Ecto neural progenitor cell (in vitro differentiated cells): ENCODE results near the gene RERE.
A peak's percentile ranks its signal among the peaks of the same experiment; 100 is the strongest.

Experiments used
- DNase-seq: peaks from one replicate; pipeline ENCODE4 v3.0.0-alpha.2; 2018; ENCODE audit warnings: low spot score

RERE gene

GRCh38 chr1:8423692-8424538 lies 393.5 kb downstream of the RERE start:
- peak; percentile 85 for DNase-seq

- DNase-seq, result no peak
Observed at GRCh38 chr1:8423269-8423691, 394.2 kb downstream of the RERE start.

DNA sequence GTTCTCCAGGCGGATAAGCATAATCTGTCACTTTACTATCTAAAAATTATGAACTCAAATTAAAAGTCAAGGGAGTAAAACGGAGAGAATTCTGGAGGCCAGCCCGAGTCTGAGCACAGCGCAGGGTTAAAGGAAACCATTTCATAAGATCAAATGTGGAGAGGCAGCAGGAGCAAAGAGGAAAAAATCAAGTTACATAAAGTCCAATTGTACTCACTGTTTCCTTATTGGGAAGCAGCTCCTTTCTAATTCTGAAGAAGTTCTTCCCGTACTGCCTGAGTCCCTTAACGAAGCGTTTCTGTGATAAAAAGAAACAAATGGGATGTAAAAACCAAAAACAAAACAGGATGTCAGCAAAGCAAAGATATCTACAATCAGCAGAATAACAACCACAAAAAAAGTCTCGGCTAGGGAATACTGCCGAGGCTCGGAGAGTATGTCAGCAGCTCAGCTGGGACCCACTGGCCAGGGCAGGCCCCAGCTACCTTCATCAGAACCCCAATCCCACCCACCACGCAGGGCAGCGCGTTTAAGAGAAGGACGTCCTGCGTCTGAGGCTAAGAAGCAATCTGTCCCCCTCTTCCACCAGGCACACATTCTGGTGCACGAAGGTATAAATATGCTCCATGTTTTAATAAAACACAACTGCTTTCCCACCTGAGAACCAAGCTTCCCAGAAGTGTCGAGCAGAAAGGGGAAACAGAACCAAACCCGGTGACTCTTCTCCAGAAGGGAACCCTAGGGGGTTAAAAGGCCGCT lies 394.8 kb downstream of the RERE start:
- peak; percentile 59 for DNase-seq

GRCh38 chr1:8421721-8422120 lies 395.7 kb downstream of the RERE start:
- no peak for DNase-seq

- no peak for DNase-seq
Observed at GRCh38 chr1:8420318-8420717, 397.1 kb downstream of the RERE start.

DNA sequence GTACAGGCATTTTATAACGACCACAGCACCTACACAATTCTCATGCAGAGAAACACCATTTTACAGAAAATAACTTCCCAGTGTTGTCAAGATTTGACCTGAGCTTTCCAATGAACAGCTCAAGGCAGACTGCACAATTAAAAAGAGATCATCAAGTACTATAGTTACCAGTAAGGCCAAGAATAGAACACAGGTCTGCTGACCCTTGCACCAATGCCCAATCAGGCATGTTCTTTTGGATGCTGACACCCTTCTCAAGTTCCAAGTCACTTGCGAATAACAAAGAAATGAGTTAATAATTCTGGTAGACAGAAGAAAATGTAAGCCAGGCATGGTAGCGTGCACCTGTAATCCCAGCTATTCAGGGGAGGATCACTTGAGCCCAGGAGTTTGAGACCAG lies 397.6 kb downstream of the RERE start:
- no peak for DNase-seq

- no peak for DNase-seq
Observed at GRCh38 chr1:8419172-8419571, 398.3 kb downstream of the RERE start.

DNA sequence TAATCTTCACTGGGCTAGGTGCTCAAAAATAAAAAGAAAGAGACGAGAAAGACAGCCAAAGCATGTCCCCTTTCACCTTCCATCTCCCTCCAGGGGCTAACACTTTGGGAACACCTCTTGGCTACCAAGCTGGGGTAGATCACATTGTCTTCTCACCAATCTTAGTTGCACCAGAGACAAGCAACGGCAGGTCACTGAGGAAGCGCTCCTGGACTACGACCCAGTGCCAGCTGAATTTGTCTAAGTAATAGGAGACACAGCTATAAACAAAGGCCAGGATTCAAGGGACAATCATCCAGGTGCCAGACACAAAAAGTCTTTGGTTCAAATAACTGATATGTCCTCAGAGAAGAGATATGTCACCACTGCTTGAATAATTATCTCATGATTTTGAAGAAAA lies 399.1 kb downstream of the RERE start:
- DNase-seq, result no peak

DNA sequence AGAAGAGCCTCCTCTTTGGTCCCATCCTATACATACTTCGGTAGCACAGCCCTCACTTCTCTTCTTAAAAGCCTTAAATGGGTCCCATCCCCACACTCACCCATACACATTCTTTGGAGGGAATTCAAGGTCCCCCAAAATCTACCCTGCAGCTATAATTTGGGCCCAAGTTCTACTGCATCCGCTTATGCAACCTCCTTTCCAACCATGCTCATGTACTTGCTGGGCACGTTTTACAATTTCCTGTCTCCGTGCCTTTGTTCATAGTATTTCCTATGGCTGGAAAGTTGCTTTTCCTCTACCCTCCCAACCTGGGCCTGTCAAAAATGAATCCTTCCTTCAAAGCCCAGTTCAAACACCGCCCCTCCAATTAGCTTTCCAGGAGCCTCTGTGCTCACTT lies 399.8 kb downstream of the RERE start:
- DNase-seq, result no peak

DNA sequence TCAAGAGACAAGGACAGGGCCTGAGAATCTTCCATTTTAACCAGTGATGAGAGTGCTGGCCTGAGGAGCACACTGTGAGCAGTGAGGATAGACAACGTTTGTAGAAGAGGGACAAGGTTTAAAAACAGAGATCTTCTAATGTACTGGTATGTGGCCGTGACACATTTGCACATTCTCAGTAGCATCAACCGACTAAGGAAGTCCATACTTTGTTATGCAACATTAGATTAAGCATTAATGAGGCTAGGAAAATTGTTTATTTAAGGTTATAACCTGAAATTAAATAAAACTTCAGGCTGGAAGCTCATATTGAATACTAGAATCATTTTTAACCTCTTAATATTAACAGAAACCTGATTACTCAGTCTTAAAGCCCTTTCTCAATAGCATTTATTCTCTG lies 400.6 kb downstream of the RERE start:
- no peak for DNase-seq

DNA sequence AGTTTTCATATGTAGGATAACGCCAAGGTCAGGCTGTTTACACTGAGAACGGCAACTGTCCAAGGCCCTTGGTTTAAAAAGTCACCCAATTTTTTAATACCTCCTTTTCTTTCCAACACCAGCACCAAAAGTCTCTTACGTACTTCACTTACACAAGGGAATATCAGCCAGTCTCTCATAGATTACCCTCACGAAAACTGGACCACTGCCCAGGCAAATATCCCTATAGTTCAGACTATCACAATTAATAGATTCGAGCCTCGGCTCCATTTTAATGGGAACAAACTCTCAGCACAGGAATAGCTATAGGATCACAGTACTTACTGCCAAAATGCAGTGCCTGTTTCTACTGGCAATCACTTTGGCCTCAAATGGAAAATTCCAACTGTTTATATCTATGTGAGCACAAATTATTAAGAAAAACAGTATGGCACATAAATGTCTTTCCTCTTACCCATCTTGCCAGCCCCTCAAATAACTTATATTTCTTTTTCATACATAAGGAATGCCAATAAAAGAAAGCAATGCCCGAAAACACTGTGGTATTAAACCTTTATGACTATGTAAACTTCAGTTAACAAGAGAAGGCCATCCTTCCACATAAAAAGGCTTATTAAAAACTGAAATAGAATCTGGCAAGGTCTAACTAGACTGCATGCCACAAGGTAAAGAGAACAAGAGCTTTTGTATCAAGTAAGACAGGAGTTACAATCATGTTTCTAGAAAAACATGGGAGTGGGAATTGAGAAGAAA lies 401.7 kb downstream of the RERE start:
- no peak for DNase-seq

GRCh38 chr1:8412183-8412831 lies 405.1 kb downstream of the RERE start:
- no peak for DNase-seq

GRCh38 chr1:8411803-8412182 lies 405.6 kb downstream of the RERE start:
- DNase-seq, result no peak

- no peak for DNase-seq
Observed at GRCh38 chr1:8410791-8411190, 406.6 kb downstream of the RERE start.

- no peak for DNase-seq
Observed at GRCh38 chr1:8409606-8410005, 407.8 kb downstream of the RERE start.

- no peak for DNase-seq
Observed at GRCh38 chr1:8409106-8409505, 408.3 kb downstream of the RERE start.

DNA sequence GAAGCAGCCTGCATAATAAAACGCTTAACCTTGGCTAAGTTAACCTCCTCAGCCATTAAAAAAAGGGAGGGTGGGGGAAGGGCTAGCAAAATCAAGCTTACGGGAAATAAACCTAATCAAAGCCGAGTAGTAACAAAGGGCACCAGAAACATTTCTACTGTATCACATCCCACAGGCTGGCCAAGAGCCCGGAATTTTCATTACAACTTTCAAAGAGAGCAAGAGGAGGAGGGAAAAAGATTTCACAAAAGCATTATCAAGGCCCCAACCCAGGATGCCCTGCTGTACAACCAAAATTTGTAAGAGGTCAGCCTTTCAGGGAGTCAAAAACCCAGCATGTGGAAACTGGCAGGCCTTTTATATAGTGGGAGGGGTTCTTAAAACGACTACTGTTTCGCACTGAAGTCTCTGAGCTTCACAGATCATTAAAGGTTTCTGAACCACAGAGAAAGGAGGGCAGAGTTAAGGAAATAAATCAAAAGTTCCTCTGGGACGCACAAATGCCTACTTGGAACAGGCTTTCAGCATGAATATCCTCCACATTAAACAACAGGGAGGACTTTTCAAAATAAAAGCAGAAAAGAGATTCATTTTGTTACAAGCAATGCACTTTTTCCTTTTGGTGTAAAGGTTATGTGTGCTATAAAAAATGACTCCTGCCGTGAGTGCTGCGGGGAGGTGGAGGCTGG lies 409.1 kb downstream of the RERE start:
- no peak for DNase-seq

DNA sequence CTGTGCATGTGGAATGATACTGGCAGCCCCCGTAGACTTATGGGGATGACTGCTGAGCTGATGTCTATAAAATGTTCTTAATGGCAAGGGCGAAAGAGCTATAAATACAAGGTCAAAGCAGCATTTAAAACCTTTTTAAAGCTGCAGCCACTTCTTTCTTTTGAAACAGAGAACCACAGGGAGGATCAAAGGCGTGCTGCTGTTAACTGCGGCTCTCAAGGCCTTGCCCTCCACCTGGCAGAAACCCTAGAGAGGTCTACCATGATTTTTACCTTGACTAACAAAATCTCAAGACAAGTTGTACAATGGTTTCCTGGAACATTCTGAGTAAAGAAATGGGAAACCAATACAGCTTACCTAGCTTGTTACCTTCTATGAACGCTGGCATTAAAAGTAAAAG lies 409.8 kb downstream of the RERE start:
- no peak for DNase-seq

GRCh38 chr1:8406960-8407359 lies 410.5 kb downstream of the RERE start:
- no peak for DNase-seq

- no peak for DNase-seq
Observed at GRCh38 chr1:8406011-8406410, 411.4 kb downstream of the RERE start.
